ENCODE measurements around the gene PLCB2. TPM values are rescaled to one million over a fixed set of nuclear protein-coding genes. Genes with fewer than 3 reads are reported as not detected.

The PLCB2 gene
- 10 to 100 TPM in 2 of 3 donors, 1 to 10 TPM in 1; 5.8 to 11.6 (median 10.4) TPM for polyA plus RNA-seq (ENCODE audit: insufficient read length in 3 of 3)
- long read RNA-seq, donor 1, result 0 reads
- long read RNA-seq, donor 2, result 0 reads
- long read RNA-seq, donor 3, result 0 reads
- long read RNA-seq, donor 4, result 0 reads
- long read RNA-seq, donor 5, result 0 reads
- long read RNA-seq, donor 6, result 0 reads
- long read RNA-seq, donor 7, partial matches to known transcripts, result 0 of 1 reads
- long read RNA-seq, donor 7, other reads (novel, unspliced or antisense), result 0 of 1 reads
- long read RNA-seq, donor 8, result 0 reads
- long read RNA-seq, donor 9, result 0 reads
- long read RNA-seq, donor 10, result 0 reads
- long read RNA-seq, donor 11, result 0 reads
- long read RNA-seq, donor 12, result 0 reads
- long read RNA-seq, donor 13, result 0 reads
- long read RNA-seq, donor 14, result 0 reads
- long read RNA-seq, donor 15, result 0 reads
- long read RNA-seq, donor 16, result 0 reads

GRCh38 chr15:40307421-40308211 is at the start of gene PLCB2:
TSS of gene PLCB2 (minus strand) at chr15:40307935. CDS start at chr15:40307672, 263 bp downstream.
- DNase-seq (ENCODE audit: extremely low read depth in 1 of 11, low read depth in 9 of 11, low spot score in 4 of 11), result no peak

- no peak for DNase-seq (ENCODE audit: extremely low read depth in 1 of 11, low read depth in 9 of 11, low spot score in 4 of 11)
Measured at GRCh38 chr15:40357246-40357645, 49.5 kb upstream of the PLCB2 start.

GRCh38 chr15:40355976-40356585 is 48.3 kb upstream of the PLCB2 start:
- DNase-seq (ENCODE audit: extremely low read depth in 1 of 11, low read depth in 9 of 11, low spot score in 4 of 11), result no peak

- DNase-seq (ENCODE audit: extremely low read depth in 1 of 11, low read depth in 9 of 11, low spot score in 4 of 11), result no peak
Measured at GRCh38 chr15:40354408-40355171, 46.9 kb upstream of the PLCB2 start.

- no peak for DNase-seq (ENCODE audit: extremely low read depth in 1 of 11, low read depth in 9 of 11, low spot score in 4 of 11)
Measured at GRCh38 chr15:40353697-40354096, 46.0 kb upstream of the PLCB2 start.

- no peak for DNase-seq (ENCODE audit: extremely low read depth in 1 of 11, low read depth in 9 of 11, low spot score in 4 of 11)
Measured at GRCh38 chr15:40352281-40352901, 44.7 kb upstream of the PLCB2 start.

- no peak for DNase-seq (ENCODE audit: extremely low read depth in 1 of 11, low read depth in 9 of 11, low spot score in 4 of 11)
Measured at GRCh38 chr15:40349163-40349562, 41.4 kb upstream of the PLCB2 start.

- DNase-seq (ENCODE audit: extremely low read depth in 1 of 11, low read depth in 9 of 11, low spot score in 4 of 11), result no peak
Measured at GRCh38 chr15:40348474-40348870, 40.7 kb upstream of the PLCB2 start.

- DNase-seq (ENCODE audit: extremely low read depth in 1 of 11, low read depth in 9 of 11, low spot score in 4 of 11), result no peak
Measured at GRCh38 chr15:40347559-40348473, 40.1 kb upstream of the PLCB2 start.

GRCh38 chr15:40346579-40347558 is 39.1 kb upstream of the PLCB2 start:
- no peak for DNase-seq (ENCODE audit: extremely low read depth in 1 of 11, low read depth in 9 of 11, low spot score in 4 of 11)

- DNase-seq (ENCODE audit: extremely low read depth in 1 of 11, low read depth in 9 of 11, low spot score in 4 of 11), result no peak
Measured at GRCh38 chr15:40345867-40346578, 38.3 kb upstream of the PLCB2 start.

- no peak for DNase-seq (ENCODE audit: extremely low read depth in 1 of 11, low read depth in 9 of 11, low spot score in 4 of 11)
Measured at GRCh38 chr15:40345225-40345866, 37.6 kb upstream of the PLCB2 start.

- no peak for DNase-seq (ENCODE audit: extremely low read depth in 1 of 11, low read depth in 9 of 11, low spot score in 4 of 11)
Measured at GRCh38 chr15:40344631-40345120, 36.9 kb upstream of the PLCB2 start.

GRCh38 chr15:40344217-40344616 is 36.5 kb upstream of the PLCB2 start:
- DNase-seq (ENCODE audit: extremely low read depth in 1 of 11, low read depth in 9 of 11, low spot score in 4 of 11), result no peak

- no peak for DNase-seq (ENCODE audit: extremely low read depth in 1 of 11, low read depth in 9 of 11, low spot score in 4 of 11)
Measured at GRCh38 chr15:40343512-40343911, 35.8 kb upstream of the PLCB2 start.
